ENCODE measurements around the gene TMEM131.

GRCh38 chr2:97714950-97715652 lies 280.6 kb downstream of the TMEM131 start:
- no peak for TF ChIP-seq POLR2A (IDR thresholded peaks at IDR 0.05)
- TF ChIP-seq, protein P1, sequence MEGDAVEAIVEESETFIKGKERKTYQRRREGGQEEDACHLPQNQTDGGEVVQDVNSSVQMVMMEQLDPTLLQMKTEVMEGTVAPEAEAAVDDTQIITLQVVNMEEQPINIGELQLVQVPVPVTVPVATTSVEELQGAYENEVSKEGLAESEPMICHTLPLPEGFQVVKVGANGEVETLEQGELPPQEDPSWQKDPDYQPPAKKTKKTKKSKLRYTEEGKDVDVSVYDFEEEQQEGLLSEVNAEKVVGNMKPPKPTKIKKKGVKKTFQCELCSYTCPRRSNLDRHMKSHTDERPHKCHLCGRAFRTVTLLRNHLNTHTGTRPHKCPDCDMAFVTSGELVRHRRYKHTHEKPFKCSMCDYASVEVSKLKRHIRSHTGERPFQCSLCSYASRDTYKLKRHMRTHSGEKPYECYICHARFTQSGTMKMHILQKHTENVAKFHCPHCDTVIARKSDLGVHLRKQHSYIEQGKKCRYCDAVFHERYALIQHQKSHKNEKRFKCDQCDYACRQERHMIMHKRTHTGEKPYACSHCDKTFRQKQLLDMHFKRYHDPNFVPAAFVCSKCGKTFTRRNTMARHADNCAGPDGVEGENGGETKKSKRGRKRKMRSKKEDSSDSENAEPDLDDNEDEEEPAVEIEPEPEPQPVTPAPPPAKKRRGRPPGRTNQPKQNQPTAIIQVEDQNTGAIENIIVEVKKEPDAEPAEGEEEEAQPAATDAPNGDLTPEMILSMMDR (IDR thresholded peaks at IDR 0.05) = no peak
